ENCODE results near the gene XAF1.
A peak's percentile ranks its signal among the peaks of the same experiment; 100 is the strongest.
"Not testable (repeated sequence)": the region's sequence is repeated elsewhere in the genome, so short reads cannot be mapped to it uniquely, and the experiment has no call there.

The XAF1 gene, protein sequence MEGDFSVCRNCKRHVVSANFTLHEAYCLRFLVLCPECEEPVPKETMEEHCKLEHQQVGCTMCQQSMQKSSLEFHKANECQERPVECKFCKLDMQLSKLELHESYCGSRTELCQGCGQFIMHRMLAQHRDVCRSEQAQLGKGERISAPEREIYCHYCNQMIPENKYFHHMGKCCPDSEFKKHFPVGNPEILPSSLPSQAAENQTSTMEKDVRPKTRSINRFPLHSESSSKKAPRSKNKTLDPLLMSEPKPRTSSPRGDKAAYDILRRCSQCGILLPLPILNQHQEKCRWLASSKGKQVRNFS

DNA sequence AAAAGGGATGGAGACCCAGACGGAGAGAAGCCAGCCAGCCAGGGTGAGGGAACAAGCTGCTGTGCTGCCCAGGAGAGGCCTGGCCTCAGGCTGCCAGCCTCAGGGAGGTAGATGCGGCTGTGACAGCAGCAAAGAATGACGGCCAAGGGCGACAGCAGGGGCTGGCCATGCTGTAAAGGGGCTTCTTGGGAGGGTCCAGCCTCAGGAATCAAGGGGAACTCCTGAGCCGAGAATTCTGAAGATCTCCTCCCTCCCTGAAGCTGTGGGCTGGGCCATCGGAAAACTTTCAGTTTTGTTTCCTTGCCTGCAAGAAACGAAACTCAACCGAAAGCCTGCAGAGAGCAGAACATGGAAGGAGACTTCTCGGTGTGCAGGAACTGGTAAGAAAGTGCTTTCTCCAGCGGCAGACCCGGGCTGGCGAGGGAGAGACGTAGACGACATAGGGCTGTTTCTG is at the start of gene XAF1:
Gene XAF1, plus strand, starts transcription at position 316 of the 454 bp plus-strand sequence. Its CDS starts 33 bp downstream, at position 349.
- peak in 1 of 2 donors; percentile 49 for DNase-seq (ENCODE audit: low read depth in 2 of 2)

DNA sequence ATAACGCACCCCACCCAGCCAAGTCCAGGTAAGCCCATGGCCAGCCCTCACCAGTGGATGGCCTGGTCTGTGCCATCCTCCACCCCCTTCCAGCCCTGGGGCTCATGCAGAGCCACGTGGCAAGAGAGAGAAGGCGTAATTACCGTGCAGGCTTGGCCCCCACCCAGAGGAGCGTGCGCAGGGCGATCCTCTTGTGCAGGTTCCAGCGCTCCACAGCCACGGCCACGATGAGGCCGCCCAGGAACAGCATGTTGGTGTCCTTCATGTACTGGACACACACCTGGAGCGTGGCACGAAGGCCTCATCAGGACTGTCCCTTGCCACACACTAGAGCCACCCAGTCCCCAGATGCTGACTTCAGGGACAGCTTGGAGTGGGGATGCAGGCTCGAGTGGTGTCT is 49.3 kb upstream of the XAF1 start:
- DNase-seq (ENCODE audit: low read depth in 2 of 2): no peak

DNA sequence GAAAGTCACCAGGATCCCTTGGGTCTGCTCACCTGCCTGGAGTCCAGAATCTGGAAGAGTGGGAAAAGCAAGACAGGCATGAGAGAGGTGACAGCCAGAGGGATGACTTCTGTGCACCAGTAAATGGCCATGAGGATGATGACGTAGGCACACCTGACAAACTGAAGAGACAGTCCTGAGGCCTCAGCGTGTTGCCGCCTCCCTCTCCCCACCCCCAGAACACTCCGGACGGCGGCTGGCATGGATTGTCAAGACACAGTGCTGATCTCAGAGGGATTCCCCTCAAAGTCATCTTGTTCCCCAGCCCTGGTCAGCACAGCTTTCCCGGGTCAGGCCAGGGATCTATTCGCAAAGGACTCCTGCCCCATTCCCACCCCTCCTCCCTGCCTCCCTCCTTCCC is 48.9 kb upstream of the XAF1 start:
- DNase-seq (ENCODE audit: low read depth in 2 of 2): no peak

DNA sequence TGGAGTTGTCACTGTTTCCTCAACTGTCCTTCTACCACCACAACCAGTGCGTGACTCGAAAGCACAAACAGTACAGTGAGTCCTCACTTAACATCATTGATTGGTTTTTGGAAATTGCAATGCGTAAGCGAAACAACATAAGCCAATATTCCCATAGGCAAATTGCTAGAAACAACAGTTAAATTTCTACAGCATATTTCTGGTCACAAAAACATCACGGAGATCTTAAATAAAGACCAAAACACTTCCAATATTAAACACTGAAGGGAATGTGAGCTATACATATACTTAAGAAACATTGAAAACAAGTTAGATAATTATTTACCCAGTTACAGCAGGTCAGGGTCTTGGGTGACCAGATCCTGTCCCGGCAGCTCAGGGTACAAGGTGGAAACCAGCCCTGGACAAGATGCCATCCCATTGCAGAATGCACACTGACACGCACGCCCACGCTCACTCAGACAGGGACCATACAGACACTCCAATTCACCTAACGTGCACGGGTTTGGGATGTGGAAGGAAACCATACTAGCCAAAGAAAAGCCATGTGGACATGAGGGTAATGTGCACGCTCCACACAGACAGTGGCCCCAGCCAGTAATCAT is 47.4 kb upstream of the XAF1 start:
- DNase-seq (ENCODE audit: low read depth in 2 of 2): no peak

DNA sequence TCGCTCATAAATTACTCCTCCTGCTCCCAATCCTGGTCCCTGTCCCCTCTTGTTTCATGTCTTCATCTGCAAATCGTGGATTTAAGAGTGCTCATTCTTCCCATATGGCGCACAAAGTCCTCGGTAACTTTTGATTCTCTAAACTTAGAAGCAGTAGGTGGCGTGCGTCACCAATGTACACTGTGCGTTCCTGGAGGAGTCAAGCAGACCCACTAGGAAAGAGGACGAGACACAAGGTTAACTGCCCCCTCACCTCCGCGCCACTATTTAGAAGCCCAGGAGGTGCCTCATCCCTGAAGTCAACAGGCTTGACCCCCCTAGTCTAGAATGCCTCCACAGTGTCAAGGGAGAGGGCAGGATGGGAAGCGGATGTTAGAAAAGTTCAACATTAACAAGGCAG is 45.5 kb upstream of the XAF1 start:
- no peak for DNase-seq (ENCODE audit: low read depth in 2 of 2)

DNA sequence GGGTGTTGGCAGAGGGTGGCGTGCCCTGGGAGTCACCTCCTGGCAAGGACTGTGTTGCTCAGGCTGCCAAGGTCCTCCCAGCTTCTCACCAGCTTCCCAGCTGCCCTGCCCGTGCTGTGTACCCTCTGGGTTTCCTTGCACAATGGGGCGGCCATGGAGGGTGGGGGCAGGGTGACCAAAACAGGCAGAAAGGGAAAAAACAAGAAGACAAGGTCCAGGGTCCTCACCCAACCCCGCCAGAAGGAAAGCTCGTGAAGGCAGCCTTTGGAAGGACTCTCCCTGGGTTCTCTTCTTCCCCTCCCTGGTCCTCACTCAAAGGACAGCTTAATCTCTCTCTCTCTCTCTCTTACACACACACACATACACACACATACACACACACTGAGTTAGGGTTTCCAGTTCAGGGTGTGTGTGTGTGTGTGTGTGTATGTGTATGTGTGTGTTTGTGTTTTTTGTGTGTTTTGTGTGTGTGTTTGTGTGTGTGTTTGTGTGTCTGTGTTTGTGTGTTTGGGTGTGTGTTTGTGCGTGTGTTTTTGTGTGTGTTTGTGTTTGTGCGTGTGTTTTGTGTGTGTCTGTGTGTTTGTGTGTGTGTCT is 44.7 kb upstream of the XAF1 start:
- DNase-seq (ENCODE audit: low read depth in 2 of 2): no peak

DNA sequence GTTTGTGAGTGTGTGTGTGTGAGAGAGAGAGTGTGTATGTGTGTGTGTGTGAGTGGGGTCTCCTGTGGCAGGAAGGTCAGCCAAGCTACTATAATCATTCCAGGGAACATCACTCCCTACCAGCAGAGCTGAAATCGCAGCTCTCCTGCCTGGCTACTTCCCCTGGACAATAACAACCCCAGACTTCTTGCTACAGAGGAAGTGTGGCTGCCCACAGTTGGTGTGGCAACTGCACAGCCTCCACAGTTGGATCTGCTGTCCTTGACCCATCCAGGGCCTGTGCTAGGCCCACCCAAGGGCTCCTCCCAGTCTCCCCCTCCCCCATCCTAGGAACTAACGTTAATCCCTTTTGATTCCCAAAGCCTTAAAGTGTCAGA is 44.2 kb upstream of the XAF1 start:
- DNase-seq (ENCODE audit: low read depth in 2 of 2): no peak

DNA sequence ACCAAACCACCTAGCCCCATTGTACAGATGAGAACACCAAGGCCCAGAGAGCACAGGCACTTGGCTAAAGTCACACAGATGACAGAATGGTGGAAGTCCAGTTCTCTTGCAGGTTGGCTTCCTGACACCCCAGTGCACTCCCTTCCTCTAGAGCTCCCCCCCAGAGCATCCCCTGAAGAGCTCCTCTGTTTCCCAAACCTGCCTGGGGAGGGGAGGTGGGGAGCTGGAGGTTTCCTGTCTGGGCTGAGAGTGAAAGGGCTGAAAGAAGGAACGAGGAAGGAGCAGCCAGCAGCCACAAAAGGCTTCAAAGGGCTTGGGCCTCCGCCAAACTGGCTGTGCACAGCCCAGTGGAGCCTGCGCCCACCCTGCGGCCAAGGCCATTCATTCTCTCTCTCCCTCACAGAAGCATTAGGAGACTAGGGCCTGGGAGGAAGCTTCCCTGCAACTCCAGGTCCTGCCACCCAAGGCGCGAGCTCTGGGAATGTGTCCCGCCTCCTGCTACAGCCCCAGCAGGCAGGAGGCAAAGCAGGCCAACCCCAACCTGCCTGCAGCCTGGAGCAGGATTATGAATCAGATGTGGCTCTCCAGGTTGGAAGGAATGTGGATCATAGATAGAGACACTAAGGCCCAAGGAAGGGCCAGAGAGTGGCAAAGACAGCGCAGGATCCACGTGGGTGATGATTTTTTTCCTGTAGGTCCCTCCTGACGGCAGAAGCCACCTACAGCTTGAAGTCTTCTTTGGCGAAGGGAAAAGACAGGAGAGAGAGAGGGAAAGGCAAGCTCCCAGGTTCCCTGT is 43.6 kb upstream of the XAF1 start:
- no peak for DNase-seq (ENCODE audit: low read depth in 2 of 2)

DNA sequence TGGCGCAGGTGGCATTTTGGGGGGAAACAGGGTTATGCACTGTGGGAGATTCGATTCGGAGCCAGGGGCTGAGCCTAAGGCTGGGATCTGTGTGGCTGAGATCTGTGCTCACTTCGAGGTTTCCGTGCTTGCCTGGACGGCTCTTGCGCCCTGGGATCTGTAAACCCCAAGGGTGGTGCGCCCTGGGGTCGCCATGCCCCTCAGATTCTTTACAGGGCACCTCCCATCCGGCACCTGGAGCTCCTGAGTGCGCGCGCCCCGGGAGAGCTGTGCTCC is 43.1 kb upstream of the XAF1 start:
- DNase-seq (ENCODE audit: low read depth in 2 of 2): no peak

DNA sequence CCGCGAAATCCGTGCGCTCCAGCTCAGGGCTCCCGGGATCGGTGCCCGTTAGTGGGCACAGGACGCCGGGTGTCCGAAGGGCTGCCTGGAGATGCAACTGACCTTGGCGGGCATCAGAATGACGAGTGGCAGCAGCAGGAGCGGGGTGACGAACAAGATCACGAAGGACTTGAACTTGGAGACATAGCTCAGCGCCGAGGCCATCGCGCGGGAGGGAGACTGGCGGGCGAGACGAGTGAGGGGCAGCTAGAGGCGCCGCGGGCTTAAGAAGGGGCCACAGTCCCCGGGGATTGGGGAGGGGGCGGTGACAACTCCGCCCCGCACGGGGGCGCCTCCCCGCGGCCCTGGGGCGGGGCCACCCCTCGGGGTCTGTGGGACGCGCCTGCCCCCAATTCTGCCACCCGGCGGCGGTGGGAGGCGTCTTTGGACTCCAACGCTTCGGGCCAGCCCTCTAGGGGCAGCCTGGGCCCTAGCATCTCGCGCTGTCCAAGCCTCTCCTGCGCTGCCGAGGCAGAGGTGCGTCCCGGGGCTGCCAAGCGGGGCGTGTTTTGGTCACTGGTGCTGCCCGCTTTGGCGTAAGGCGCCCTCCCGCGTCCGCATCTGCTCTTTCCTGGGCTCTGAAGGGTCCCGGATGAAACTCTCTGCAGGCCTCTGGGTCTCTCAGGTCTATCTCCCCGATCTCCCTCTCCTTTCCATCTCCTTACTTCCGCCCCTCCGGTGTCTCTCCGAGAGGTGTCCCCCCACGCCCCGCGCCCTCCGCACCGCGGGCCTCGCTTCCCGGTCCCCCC is 42.5 kb upstream of the XAF1 start, which contains the start of gene SLC13A5:
Gene SLC13A5, minus strand, starts transcription at position 240 of the 788 bp plus-strand sequence. Its CDS starts 36 bp downstream, at position 204.
- DNase-seq (ENCODE audit: low read depth in 2 of 2): no peak

DNA sequence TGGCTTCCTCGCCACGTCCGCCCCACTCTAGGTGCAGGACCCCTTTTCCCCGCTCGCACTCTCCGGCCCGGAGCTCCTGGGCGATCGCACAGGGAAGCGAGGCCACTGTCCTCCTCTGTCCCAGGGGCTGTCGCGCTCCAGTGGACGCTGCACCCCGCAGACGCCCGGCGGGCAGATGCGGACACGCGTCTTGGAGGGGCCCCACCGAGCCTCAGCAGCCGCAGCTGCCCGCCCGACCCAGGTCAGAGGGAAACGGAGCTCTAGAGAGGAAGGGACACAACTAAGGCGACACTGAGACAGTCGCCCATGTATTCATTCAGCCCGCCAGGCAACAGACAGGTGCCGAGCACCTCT is 42.0 kb upstream of the XAF1 start:
- no peak for DNase-seq (ENCODE audit: low read depth in 2 of 2)

DNA sequence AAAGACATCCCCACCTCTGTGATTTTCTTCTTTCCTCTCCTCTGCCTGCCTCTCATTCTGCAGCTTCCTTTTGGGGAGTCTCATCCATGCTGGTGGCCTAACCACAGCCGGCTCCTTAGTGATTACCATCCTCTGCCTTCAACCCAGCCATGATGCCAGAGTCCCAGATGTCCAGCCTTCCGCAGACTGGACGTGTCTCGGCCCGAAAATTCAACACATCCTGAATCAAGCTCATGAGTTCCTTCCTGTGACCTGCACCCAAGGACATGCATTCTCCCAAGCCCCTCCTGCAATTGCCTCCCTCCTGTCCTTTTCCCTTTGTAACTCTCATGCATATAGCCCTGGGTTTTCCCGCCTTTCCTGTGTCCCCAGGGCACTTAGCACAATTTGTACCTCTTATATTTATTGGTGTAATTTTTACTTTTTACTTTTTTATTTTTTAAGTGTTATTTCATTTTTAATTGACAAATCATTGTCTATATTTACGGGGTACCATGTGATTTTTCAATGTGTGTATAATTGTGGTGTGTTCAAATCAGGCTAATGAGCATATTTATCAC is 41.5 kb upstream of the XAF1 start:
- DNase-seq (ENCODE audit: low read depth in 2 of 2): no peak

DNA sequence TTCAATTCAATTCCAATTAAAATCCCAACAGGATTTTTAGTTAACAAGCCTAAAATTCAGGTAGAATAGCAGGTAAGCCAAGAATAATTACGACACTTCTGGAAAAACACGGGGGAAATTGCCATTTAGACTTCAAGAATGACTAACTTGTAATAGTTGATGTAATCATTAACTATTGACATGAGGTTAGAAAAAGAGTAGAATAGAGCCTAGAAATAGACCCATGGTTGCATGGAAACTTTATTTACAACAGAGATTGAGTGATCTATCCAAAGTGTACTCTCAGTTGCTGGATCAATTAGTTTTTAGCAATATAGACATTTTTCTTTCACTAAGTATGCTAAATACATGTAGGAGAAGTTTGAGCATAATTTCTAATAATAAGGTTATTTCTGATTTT is 39.1 kb upstream of the XAF1 start:
- no peak for DNase-seq (ENCODE audit: low read depth in 2 of 2)

DNA sequence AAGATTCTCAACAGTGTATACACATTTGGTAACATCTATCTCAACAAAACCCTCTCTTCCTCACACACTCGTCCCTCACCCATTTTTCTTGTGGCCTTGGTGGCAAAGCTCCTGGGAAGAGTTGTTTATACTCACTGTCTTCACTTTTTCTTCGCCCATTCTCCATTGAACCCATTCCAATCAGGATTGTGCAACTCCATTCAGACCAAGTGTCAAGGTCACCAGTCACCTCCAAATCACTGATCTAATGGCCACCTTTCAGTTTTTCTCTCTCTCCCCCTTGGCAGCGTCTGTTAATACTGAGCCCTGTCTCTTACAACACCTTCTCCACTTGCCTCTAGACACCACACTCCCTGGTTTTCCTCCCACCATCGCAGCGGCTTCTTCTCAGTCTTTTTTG is 34.1 kb upstream of the XAF1 start:
- DNase-seq (ENCODE audit: low read depth in 2 of 2): no peak

DNA sequence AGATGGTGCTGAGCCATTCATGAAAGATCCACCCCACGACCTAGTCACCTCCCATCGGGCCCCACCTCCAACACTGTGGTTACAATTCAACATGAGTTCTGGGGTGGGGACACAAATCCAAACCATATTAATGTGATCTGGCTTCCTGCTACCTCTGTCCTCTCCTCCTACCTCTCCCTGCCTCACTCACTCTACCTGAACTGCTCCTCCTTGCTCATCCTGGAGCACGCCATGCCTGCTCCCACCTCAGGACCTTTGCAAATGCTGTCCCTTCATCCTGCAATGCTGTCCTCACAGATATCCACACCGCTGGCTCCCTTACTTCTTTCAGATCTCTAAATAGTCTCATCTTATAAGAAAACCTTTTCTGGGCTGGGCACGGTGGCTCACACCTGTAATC is 31.8 kb upstream of the XAF1 start:
- no peak for DNase-seq (ENCODE audit: low read depth in 2 of 2)

DNA sequence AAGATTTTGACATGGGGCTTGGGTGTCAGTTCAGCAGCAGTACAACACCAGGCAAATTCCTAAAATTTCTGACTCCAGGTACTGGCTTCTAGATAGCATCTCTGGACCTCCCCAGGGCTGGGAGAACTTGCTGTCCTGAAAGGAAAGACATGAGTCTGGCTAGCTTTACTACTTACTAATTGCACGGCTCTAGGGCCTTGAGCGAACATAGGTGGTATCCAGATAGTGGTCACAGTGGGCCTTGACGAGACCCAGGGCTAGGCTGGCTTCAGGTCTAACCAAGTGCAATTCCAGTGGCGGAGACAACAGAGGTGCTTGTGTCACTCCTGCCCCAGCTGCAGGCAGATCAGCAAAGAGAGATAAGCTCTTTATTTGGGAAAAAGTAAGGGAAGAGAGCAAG is 26.3 kb upstream of the XAF1 start:
- no peak for DNase-seq (ENCODE audit: low read depth in 2 of 2)

DNA sequence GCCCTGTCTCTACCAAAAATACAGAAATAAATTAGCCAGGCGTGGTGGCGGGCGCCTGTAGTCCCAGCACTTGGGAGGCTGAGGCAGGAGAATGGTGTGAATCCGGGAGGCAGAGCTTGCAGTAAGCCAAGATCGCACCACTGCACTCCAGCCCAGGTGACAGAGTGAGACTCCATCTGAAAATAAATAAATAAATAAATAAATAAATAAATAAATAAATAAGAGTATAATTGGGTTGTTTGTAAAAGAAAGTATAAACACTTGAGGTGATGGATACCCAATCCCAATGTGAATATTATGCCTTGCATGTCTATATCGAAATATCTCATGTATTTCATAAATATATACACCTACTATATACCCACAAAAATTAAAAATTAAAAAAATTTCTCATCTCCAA is 9.2 kb upstream of the XAF1 start:
- not testable (repeated sequence) for DNase-seq (ENCODE audit: low read depth in 2 of 2)

DNA sequence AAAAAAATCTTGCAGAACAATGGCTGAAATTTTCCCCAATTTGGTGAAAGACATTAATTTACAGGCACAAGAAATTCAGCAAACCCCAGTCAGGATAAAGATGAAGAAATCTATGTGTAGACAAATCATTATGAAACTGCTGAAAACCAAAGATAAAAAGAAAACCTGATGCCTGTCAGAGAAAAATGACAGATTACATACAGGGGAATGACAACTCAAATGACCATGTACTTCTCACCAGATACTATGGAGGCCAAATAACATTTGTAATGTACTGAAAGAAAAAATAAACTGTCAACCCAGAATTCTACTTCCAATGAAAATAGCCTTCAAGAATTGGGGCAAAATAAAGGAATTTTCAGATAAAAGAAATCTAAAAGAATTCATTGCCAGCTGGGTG is 7.2 kb upstream of the XAF1 start:
- DNase-seq (ENCODE audit: low read depth in 2 of 2): no peak

DNA sequence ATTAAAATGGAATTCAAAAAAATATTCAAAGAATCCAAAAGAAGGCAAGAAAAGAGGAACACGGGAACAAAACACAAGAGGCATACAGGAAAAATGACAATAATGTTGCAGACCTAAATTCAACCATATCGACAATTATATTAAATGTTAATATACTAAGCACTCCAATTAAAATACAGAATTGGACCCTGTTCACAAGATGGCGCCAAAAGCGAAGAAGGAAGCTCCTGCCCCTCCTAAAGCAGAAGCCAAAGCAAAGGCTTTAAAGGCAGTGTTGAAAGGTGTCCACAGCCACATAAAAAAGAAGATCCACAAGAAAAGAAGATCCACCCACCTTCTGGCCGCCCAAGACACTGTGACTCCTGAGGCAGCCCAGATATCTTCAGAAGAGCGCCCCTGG is 6.3 kb upstream of the XAF1 start:
- no peak for DNase-seq (ENCODE audit: low read depth in 2 of 2)

DNA sequence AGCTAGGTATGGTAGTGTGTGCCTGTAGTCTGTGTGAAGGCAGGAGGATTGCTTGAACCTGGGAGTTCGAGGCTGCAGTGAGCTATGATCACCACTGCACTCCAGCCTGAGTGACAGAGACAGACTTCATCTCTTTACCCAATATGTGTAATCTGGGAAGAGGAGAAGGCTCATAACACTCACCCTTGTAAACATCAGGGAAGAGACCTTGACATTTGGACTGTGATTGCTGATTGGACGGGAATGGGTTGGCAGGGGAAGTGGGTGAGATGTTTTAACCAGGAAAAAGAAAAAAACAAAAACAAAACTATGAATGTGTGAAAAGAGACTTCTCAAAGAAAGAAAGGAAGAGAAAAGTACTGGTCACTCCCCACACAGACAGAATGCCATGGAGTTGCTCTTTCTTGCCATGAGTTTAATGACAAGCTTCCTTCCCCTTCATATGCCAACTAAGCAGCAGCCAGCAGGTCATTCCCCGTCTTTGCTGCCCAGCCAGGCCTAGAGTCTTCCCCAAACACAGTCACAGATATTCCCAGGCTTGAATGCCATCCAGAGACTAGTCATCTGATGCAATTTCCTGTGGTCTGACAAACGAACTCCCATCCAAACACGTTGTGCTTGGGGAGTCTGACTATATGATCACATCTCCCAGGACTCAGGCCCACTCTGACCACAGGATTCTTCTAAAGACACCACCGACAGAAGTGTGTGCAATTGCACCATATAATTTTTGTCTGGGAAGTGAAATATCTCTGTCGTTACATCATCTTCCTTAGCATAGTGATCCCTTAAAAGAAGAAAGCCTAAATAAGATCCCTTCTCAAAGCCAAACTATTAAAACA is 3.6 kb upstream of the XAF1 start:
- DNase-seq (ENCODE audit: low read depth in 2 of 2): no peak

DNA sequence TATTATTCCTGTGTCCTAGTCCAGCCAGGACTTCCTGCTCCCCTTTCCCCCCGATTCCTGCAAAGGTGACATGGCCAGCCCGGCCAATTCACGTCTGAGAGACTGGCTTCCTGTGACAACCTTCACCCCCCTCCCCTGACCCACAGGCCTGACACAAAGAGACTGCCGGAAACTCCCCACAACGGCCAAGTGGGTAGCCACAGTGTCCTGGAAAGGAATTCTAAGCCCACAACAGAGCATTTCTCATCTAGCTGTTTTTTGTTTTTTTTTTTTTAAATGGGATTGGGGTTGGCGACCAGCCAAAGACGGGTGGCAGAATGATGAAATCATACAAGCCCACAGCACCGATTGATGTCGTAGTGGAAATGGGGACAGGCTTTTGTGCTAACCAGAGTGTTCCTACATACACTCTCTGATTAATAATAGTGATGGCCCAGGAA is 2.8 kb upstream of the XAF1 start:
- DNase-seq (ENCODE audit: low read depth in 2 of 2): peak in 1 of 2 donors; percentile 32

Measured in stimulated activated CD4-positive, alpha-beta T cell treated with anti-CD3 and anti-CD28 coated beads, Interleukin-1b, Interleukin-23, amount 100 ng/mL, for 4 hours (primary cell).